AG04449 (cell line): ENCODE results near the gene DHRS7.
"Not testable (repeated sequence)": the region's sequence is repeated elsewhere in the genome, so short reads cannot be mapped to it uniquely, and the experiment has no call there.

Experiments used
- CTCF ChIA-PET: fragments of 350-600 bp; formaldehyde crosslinking; extraction: SDS; loops from one replicate; lab custom pipeline; 2021; ENCODE audit warnings: antibody characterized with exemption; lab: Yijun Ruan, JAX
- POLR2A ChIA-PET: fragments of 400-600, 350-600 bp; formaldehyde crosslinking; extraction: SDS; loops from one replicate; lab custom pipeline; 2020; ENCODE audit warnings: antibody characterized with exemption, inconsistent platforms; lab: Yijun Ruan, JAX
- DNase-seq: peaks from one replicate; pipeline ENCODE4 v3.0.0-alpha.2; 2010; ENCODE audit warnings: low read depth, low spot score
- H3K4me3 ChIP-seq: 2 replicates; pipeline ENCODE4 v1.5.1; 2011; ENCODE audit warnings: low read depth, mild to moderate bottlenecking, control low read depth, low read length
- CTCF ChIP-seq: IDR thresholded peaks from one replicate; pipeline ENCODE4 v1.5.1; 2011; ENCODE audit warnings: mild to moderate bottlenecking, moderate library complexity, low read length, control low read depth, inconsistent platforms; ENCODE audit not compliant: insufficient read depth; ENCODE audit errors: missing control alignments

DHRS7 gene

GRCh38 chr14:60111732-60112131 lies 53.5 kb downstream of the DHRS7 start:
- CTCF ChIA-PET = no interaction called here
- POLR2A ChIA-PET = no interaction called here
- TF ChIP-seq CTCF = no peak

GRCh38 chr14:60107477-60107876 lies 57.7 kb downstream of the DHRS7 start:
- no peak overlapping the region for H3K4me3 ChIP-seq
- CTCF ChIA-PET = no interaction called here
- TF ChIP-seq CTCF = no peak
- POLR2A ChIA-PET = no interaction called here
- DNase-seq = no peak

More at GRCh38 chr14:60111732-60112131, 53.5 kb downstream of the DHRS7 start:
- no peak overlapping the region for H3K4me3 ChIP-seq
- DNase-seq = no peak

GRCh38 chr14:60106339-60106738 lies 58.9 kb downstream of the DHRS7 start:
- POLR2A ChIA-PET = no interaction called here
- CTCF ChIA-PET = interaction anchor here (1.4 kb wide), 1 partner anchor 78 kb away, joined by 3 read pairs; no protein-coding TSS in a partner anchor
- DNase-seq = no peak
- no peak overlapping the region for H3K4me3 ChIP-seq
- no peak for TF ChIP-seq CTCF

- no peak for DNase-seq
- TF ChIP-seq CTCF = no peak
- no peak overlapping the region for H3K4me3 ChIP-seq
- POLR2A ChIA-PET = no interaction called here
- CTCF ChIA-PET = no interaction called here
Measured at GRCh38 chr14:60102389-60102788, 62.8 kb downstream of the DHRS7 start.

GRCh38 chr14:60101786-60102185 lies 63.4 kb downstream of the DHRS7 start:
- DNase-seq = no peak
- CTCF ChIA-PET = no interaction called here
- no peak overlapping the region for H3K4me3 ChIP-seq
- POLR2A ChIA-PET = no interaction called here
- no peak for TF ChIP-seq CTCF

- POLR2A ChIA-PET, H3K4me3 ChIP-seq, DNase-seq: not testable (repeated sequence)
- CTCF ChIA-PET = interaction anchor here (1.0 to 1.6 kb wide), 2 partner anchors 8 to 84 kb away, joined by 3 read pairs; partner anchors contain the start of gene PCNX4
Measured at GRCh38 chr14:60099855-60100254, 65.3 kb downstream of the DHRS7 start.

- TF ChIP-seq CTCF = no peak
- no peak overlapping the region for H3K4me3 ChIP-seq
- CTCF ChIA-PET = no interaction called here
- DNase-seq = no peak
- POLR2A ChIA-PET = no interaction called here
Measured at GRCh38 chr14:60097974-60098373, 67.2 kb downstream of the DHRS7 start.
